ENCODE results near the gene CRMP1.
"Not testable (repeated sequence)": the region's sequence is repeated elsewhere in the genome, so short reads cannot be mapped to it uniquely, and the experiment has no call there.

DNA sequence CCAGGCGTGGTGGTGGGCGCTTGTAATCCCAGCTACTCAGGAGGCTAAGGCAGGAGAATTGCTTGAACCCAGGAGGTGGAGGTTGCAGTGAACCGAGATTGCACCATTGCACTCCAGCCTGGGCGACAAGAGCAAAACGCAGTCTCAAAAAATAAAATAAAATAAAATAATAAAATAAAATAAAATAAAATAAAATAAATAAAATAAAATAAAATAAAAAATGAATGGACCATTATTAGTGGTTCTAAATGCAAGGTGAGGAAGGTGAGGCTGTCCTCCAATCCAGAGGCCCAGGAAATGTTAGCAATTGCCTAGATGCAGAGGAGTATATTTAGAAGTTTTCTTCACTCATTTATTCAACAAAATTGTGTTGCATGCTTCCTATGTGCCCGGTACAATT, 55.4 kb downstream of the CRMP1 start:
- TF ChIP-seq TARDBP (IDR thresholded peaks at IDR 0.05); SP1 (IDR thresholded peaks at IDR 0.05); FOXK2 (IDR thresholded peaks at IDR 0.05); LEF1 (IDR thresholded peaks at IDR 0.05; ENCODE audit: borderline replicate concordance); SUZ12 (IDR thresholded peaks at IDR 0.05); NFRKB (IDR thresholded peaks at IDR 0.05); ELF4 (IDR thresholded peaks at IDR 0.05); L3MBTL2 (conservative IDR thresholded peaks at IDR 0.05): not testable (repeated sequence)
- TF ChIP-seq, protein P1, sequence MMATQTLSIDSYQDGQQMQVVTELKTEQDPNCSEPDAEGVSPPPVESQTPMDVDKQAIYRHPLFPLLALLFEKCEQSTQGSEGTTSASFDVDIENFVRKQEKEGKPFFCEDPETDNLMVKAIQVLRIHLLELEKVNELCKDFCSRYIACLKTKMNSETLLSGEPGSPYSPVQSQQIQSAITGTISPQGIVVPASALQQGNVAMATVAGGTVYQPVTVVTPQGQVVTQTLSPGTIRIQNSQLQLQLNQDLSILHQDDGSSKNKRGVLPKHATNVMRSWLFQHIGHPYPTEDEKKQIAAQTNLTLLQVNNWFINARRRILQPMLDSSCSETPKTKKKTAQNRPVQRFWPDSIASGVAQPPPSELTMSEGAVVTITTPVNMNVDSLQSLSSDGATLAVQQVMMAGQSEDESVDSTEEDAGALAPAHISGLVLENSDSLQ (IDR thresholded peaks at IDR 0.05): not testable (repeated sequence)

Measured in HEK293T (cell line).